ENCODE results near the gene CPEB2. TPM values are rescaled to one million over a fixed set of nuclear protein-coding genes. Genes with fewer than 3 reads are reported as not detected.

The CPEB2 gene
- 19.3 and 27.0 TPM in 2 replicates for total RNA-seq

GRCh38 chr4:15001869-15002658 is at the start of gene CPEB2:
Gene CPEB2 (plus strand): TSS chr4:15002481. CDS start chr4:15002674, 193 bp downstream.

